SH-SY5Y (cell line): Measurements from ENCODE around the gene KLHL29.
A peak's percentile ranks its signal among the peaks of the same experiment; 100 is the strongest.

Source experiments
- GATA2 ChIP-seq: IDR thresholded peaks from 2 replicates; pipeline ENCODE4 v1.6.1; 2011; ENCODE audit warnings: mild to moderate bottlenecking, low read depth, low read length
- GATA3 ChIP-seq: IDR thresholded peaks from 2 replicates; pipeline ENCODE4 v1.6.1; 2011; ENCODE audit warnings: low read depth, mild to moderate bottlenecking, low read length, moderate library complexity

The KLHL29 gene

GRCh38 chr2:23734416-23734815 lies 349.4 kb downstream of the KLHL29 start:
- TF ChIP-seq GATA3 (no peak), GATA2 (no peak)

- no peak for TF ChIP-seq GATA2
- TF ChIP-seq GATA3: no peak
Observed at GRCh38 chr2:23745068-23745725, 360.2 kb downstream of the KLHL29 start.

GRCh38 chr2:23745726-23746105 lies 360.7 kb downstream of the KLHL29 start:
- TF ChIP-seq GATA2 (0 out of 2 replicates have a peak, but pooled peaks have one; percentile 31), GATA3 (no peak)

- TF ChIP-seq GATA3: no peak
- TF ChIP-seq GATA2: no peak
Observed at GRCh38 chr2:23746141-23746863, 361.3 kb downstream of the KLHL29 start.

GRCh38 chr2:23751747-23752265 lies 366.8 kb downstream of the KLHL29 start:
- TF ChIP-seq GATA3 (no peak), GATA2 (no peak)

- TF ChIP-seq GATA3 (no peak), GATA2 (no peak)
Observed at GRCh38 chr2:23753291-23754010, 368.5 kb downstream of the KLHL29 start.

- TF ChIP-seq GATA2 (no peak), GATA3 (no peak)
Observed at GRCh38 chr2:23754970-23755369, 370.0 kb downstream of the KLHL29 start.

GRCh38 chr2:23756593-23757292 lies 371.8 kb downstream of the KLHL29 start:
- no peak for TF ChIP-seq GATA2

- TF ChIP-seq GATA2: no peak
Observed at GRCh38 chr2:23757686-23758433, 372.9 kb downstream of the KLHL29 start.
